HG03064 (cell line): Measurements from ENCODE around the gene DBN1.

Source experiments
- ATAC-seq: cut with Tn5 transposase; IDR thresholded peaks from one replicate; pipeline ENCODE4 v1.9.1; 2021; ENCODE audit warnings: low read depth; ENCODE audit not compliant: unreplicated experiment

Gene DBN1

GRCh38 chr5:177473443-177474001, at the start of gene DBN1:
TSS of gene DBN1 (minus strand) at chr5:177473634. CDS start at chr5:177473521, 113 bp downstream.
- ATAC-seq = no peak

- ATAC-seq = no peak
Measured at GRCh38 chr5:177520916-177521513, 47.6 kb upstream of the DBN1 start.

GRCh38 chr5:177520271-177520670, 46.8 kb upstream of the DBN1 start:
- ATAC-seq = no peak

GRCh38 chr5:177519463-177520235, 46.2 kb upstream of the DBN1 start:
- no peak for ATAC-seq

GRCh38 chr5:177516601-177517568, 43.5 kb upstream of the DBN1 start, which contains the start of gene DDX41:
TSS of gene DDX41 (minus strand) at chr5:177516961. CDS start at chr5:177516945, 16 bp downstream.
- peak; percentile 67 for ATAC-seq

GRCh38 chr5:177515580-177515979, 42.1 kb upstream of the DBN1 start:
- no peak for ATAC-seq

GRCh38 chr5:177514541-177514940, 41.1 kb upstream of the DBN1 start:
- no peak for ATAC-seq

- ATAC-seq = no peak
Measured at GRCh38 chr5:177513500-177513899, 40.1 kb upstream of the DBN1 start.

GRCh38 chr5:177512736-177513380, 39.4 kb upstream of the DBN1 start:
- ATAC-seq = no peak

- ATAC-seq = no peak
Measured at GRCh38 chr5:177511796-177512675, 38.6 kb upstream of the DBN1 start.

GRCh38 chr5:177511181-177511580, 37.7 kb upstream of the DBN1 start:
- ATAC-seq = no peak

- ATAC-seq = no peak
Measured at GRCh38 chr5:177510567-177511053, 37.2 kb upstream of the DBN1 start.

- no peak for ATAC-seq
Measured at GRCh38 chr5:177509991-177510566, 36.6 kb upstream of the DBN1 start.

- ATAC-seq = no peak
Measured at GRCh38 chr5:177509381-177509951, 36.0 kb upstream of the DBN1 start, which contains the start of gene DOK3. TSS of gene DOK3 (minus strand) at chr5:177509826. CDS start at chr5:177509540, 286 bp downstream.

GRCh38 chr5:177508837-177509236, 35.4 kb upstream of the DBN1 start:
- no peak for ATAC-seq

- ATAC-seq = no peak
Measured at GRCh38 chr5:177508221-177508611, 34.8 kb upstream of the DBN1 start.

GRCh38 chr5:177507596-177508220, 34.3 kb upstream of the DBN1 start:
- no peak for ATAC-seq

GRCh38 chr5:177507165-177507564, 33.7 kb upstream of the DBN1 start:
- ATAC-seq = no peak
